Uterus (tissue), 2 donors: ENCODE results near the gene HOXA9.

ENCODE experiments used
- POLR2A ChIP-seq, 2 donors: fragments of 450-650 bp; IDR thresholded peaks; one replicate each; pipeline ENCODE4 v1.6.1; 2016; ENCODE audit warnings: antibody characterized with exemption in 2 of 2, mild to moderate bottlenecking in 1 of 2, moderate library complexity in 1 of 2
- TF ChIP-seq, protein P1 (sequence below), 4 experiments: fragments of 200-600 bp in 2 of 4; fragments of 450-650 bp in 2 of 4; sonication (generic) in 2 of 4; IDR thresholded peaks; one replicate each; pipeline ENCODE4 v1.5.1; 2016 to 2019; ENCODE audit warnings: antibody characterized with exemption in 4 of 4, mild to moderate bottlenecking in 2 of 4, moderate library complexity in 1 of 4

DNA sequence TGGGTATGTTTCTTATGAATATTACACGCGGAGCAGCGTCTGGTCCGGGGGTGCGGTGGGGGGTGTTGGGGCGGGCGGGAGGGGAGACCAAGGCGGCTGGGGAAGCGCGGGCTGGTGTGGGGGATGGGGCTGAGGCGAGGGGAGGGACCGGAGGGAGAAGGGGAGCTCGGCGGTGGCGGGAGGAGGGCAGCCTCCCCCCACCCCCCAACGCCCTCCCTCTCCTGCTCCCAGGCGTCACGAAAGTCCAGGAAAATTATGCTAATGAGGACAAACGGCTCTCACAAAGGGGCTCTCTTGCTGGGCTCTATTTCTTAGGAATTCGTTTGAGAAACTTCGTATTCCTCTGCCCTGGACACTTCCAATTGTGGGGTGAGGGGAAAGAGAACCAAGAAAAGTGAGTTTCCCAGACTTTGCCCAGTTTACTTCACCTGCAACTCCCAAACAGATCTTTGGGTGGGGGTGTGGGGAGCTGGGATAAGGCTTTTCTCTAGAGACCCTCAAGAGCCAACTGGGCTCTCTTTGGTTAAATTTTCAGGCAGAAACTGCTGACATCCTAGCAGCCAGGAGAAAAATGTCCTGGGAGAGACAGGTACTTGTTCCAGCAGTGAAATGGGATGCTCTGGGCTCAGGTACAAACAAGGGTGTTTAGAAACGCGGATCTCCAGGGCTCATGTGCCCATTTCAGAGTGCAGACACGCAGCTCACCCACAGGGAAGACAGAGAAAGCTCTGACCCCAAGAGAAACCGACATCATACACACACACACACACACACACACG is 51.2 kb downstream of the HOXA9 start:
- TF ChIP-seq POLR2A (IDR thresholded peaks at IDR 0.05): no peak
- TF ChIP-seq, protein P1, sequence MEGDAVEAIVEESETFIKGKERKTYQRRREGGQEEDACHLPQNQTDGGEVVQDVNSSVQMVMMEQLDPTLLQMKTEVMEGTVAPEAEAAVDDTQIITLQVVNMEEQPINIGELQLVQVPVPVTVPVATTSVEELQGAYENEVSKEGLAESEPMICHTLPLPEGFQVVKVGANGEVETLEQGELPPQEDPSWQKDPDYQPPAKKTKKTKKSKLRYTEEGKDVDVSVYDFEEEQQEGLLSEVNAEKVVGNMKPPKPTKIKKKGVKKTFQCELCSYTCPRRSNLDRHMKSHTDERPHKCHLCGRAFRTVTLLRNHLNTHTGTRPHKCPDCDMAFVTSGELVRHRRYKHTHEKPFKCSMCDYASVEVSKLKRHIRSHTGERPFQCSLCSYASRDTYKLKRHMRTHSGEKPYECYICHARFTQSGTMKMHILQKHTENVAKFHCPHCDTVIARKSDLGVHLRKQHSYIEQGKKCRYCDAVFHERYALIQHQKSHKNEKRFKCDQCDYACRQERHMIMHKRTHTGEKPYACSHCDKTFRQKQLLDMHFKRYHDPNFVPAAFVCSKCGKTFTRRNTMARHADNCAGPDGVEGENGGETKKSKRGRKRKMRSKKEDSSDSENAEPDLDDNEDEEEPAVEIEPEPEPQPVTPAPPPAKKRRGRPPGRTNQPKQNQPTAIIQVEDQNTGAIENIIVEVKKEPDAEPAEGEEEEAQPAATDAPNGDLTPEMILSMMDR (IDR thresholded peaks at IDR 0.05): no peak
